ENCODE measurements around the gene MRM1.

MRM1 gene

GRCh38 chr17:36631022-36631421 is 29.6 kb downstream of the MRM1 start:
- no peak for DNase-seq (ENCODE audit: low read depth)

- no peak for DNase-seq (ENCODE audit: low read depth)
Measured at GRCh38 chr17:36632916-36633771, 31.8 kb downstream of the MRM1 start.

- no peak for DNase-seq (ENCODE audit: low read depth)
Measured at GRCh38 chr17:36640346-36640745, 39.0 kb downstream of the MRM1 start.

- DNase-seq (ENCODE audit: low read depth), result no peak
Measured at GRCh38 chr17:36640836-36641235, 39.5 kb downstream of the MRM1 start.

- no peak for DNase-seq (ENCODE audit: low read depth)
Measured at GRCh38 chr17:36641331-36641876, 40.0 kb downstream of the MRM1 start.

- DNase-seq (ENCODE audit: low read depth), result no peak
Measured at GRCh38 chr17:36641877-36642845, 40.8 kb downstream of the MRM1 start.

DNA sequence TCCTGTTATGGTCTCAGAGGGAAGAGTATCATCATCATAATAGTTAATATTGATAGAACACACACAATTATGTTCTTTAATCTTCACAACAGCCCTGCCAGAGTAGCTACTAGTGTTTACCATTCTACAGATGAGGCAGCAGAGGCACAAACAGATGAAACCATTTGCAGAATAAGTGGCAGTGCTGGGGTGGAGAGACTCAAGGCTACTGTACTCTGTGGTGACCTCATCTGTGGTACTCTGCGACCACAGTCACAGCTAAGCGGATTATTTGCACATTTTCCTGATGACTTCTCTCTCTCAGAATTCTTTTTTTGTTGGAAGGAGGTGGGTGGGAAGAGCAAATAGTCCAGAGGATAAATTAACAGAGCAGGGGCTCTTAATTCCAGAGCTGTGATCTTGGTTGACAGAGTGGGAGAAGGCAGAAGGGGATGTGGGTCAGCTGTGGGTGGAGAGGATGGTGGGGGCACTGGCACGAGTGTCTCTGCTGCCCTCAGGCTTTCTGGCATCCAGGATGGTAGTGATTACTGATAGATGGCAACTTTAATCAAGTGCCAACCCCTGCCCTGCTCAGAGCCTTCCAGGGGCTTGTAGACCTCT is 41.8 kb downstream of the MRM1 start:
- no peak for DNase-seq (ENCODE audit: low read depth)

- DNase-seq (ENCODE audit: low read depth), result no peak
Measured at GRCh38 chr17:36645422-36645821, 44.0 kb downstream of the MRM1 start.

GRCh38 chr17:36647636-36648035 is 46.3 kb downstream of the MRM1 start:
- no peak for DNase-seq (ENCODE audit: low read depth)

GRCh38 chr17:36650096-36650775 is 48.9 kb downstream of the MRM1 start:
- DNase-seq (ENCODE audit: low read depth), result no peak

GRCh38 chr17:36653374-36653773 is 52.0 kb downstream of the MRM1 start:
- DNase-seq (ENCODE audit: low read depth), result no peak

DNA sequence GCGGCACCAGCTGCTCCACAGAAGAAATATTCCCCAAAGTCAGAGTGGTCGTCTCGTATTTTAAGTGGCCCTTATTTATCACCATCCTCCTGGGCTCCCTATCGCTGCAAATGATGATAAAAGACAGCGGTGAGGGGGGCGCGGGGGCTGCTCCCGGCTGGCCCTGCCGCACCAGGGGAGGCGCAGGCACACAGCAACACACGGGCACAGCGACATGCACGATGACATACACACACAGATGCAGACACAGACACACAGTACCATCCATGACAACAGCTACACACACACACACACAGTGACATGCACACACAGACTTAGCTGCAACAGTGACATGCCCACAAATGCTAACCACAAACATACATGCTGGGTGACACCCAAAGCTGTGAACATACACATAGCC is 52.5 kb downstream of the MRM1 start:
- no peak for DNase-seq (ENCODE audit: low read depth)

GRCh38 chr17:36655726-36656125 is 54.3 kb downstream of the MRM1 start:
- no peak for DNase-seq (ENCODE audit: low read depth)

DNA sequence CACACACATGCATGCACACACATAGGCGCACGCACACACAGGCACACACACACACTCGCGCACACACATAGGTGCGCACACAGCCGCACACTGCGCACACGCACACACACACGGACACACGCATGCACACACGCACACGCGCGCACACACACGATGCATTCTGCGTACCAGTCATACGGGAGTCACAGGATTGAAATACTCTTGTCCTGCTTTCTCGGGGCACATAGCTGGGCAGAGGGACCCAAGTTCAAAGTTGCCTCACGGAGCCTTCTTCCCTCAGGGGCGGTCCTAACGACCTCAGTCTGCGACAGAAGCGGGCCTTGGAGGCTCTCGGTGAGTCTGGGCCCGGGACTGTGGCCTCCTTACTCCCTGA is 56.0 kb downstream of the MRM1 start:
- no peak for DNase-seq (ENCODE audit: low read depth)

DNA sequence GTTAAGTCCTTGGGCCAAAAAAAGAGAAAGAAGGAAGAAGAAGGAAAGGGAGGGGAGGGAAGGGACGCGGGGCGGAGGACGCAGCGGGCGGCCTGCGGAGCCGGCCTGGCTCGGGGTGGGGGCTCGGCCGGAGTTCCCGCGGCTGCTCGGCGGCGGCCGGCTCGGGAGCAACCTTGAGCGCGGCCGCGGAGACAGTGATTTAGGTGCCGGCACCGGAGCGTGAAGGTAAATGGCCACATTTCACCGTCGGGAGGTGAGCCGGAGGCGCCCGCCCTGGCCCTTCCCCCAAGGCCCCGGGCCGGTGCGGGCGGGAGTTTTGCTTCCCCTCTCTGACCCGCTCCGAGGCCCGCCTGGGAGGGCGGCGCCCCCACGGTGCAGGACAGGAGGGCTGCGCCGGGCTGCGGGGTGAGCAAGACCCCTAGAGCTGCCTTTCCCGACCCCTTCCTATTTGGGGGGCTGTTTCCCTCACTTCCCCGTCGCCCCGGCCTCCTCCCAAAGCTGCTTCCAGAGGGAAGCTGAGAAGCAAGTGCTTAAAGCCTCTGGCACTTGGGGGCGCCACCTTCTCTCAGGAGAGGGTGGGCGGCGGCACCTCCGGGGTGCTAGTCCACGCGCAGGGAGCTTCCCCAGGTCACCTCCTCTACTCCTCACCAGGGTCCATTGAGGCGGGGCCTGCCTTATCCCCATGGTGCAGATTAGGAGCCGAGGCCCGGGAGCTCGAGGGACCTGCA is 56.5 kb downstream of the MRM1 start:
- DNase-seq (ENCODE audit: low read depth), result no peak
